ENCODE results near the gene XRCC6. TPM values are rescaled to one million over a fixed set of nuclear protein-coding genes. Genes with fewer than 3 reads are reported as not detected.

The XRCC6 gene
- total RNA-seq, 4 donors from 2014 or later: 141 to 200 (median 178) TPM

GRCh38 chr22:41650229-41650628 lies 29.1 kb downstream of the XRCC6 start:
- 100% methylated on average over 1 of the region's 1 CpG for WGBS, 2 donors
- Histone ChIP-seq H3K4me1 (no peaks in the 10 kb centered on the region), H3K9me3 (no peaks in the 10 kb centered on the region), H3K27ac (no peak overlapping the region), H3K36me3 (peaks cover 7 to 98% (median 36%) of the 10 kb centered on the region in 3 donors), H3K4me3 (no peak overlapping the region), H3K27me3 (no peaks in the 10 kb centered on the region)
- TF ChIP-seq POLR2A (IDR thresholded peaks at IDR 0.05): no peak
- no peak for TF ChIP-seq EP300 (IDR thresholded peaks at IDR 0.05)
- no peak for TF ChIP-seq CTCF (IDR thresholded peaks at IDR 0.05)
- DNase-seq (ENCODE audit: low spot score in 2 of 2): no peak

- DNase-seq (ENCODE audit: low spot score in 2 of 2): no peak
- WGBS, 2 donors: 95 to 97% methylated on average over 11 of the region's 11 CpGs
- H3K4me3 ChIP-seq: no peak overlapping the region
- peaks cover 7 to 98% (median 42%) of the 10 kb centered on the region in 3 donors for H3K36me3 ChIP-seq
- no peaks in the 10 kb centered on the region for H3K4me1 ChIP-seq
- no peak overlapping the region for H3K27ac ChIP-seq
- TF ChIP-seq POLR2A (IDR thresholded peaks at IDR 0.05) (no peak), CTCF (IDR thresholded peaks at IDR 0.05) (no peak), EP300 (IDR thresholded peaks at IDR 0.05) (no peak)
- H3K9me3 ChIP-seq: no peaks in the 10 kb centered on the region
- no peaks in the 10 kb centered on the region for H3K27me3 ChIP-seq
Measured at GRCh38 chr22:41650821-41651220, 29.7 kb downstream of the XRCC6 start.

GRCh38 chr22:41654322-41654721 lies 33.2 kb downstream of the XRCC6 start:
- Histone ChIP-seq H3K9me3 (no peaks in the 10 kb centered on the region), H3K4me1 (no peaks in the 10 kb centered on the region), H3K4me3 (no peak overlapping the region), H3K27ac (no peak overlapping the region), H3K27me3 (no peaks in the 10 kb centered on the region), H3K36me3 (peaks cover 7 to 99% (median 52%) of the 10 kb centered on the region in 3 donors)
- no peak for TF ChIP-seq POLR2A (IDR thresholded peaks at IDR 0.05)
- TF ChIP-seq CTCF (IDR thresholded peaks at IDR 0.05): no peak
- no peak for TF ChIP-seq EP300 (IDR thresholded peaks at IDR 0.05)
- DNase-seq (ENCODE audit: low spot score in 2 of 2): no peak
- WGBS, 2 donors: 90 to 95% methylated on average over 3 of the region's 3 CpGs

GRCh38 chr22:41656556-41656955 lies 35.5 kb downstream of the XRCC6 start:
- H3K4me1 ChIP-seq: no peaks in the 10 kb centered on the region
- no peak overlapping the region for H3K27ac ChIP-seq
- H3K4me3 ChIP-seq: no peak overlapping the region
- H3K27me3 ChIP-seq: no peaks in the 10 kb centered on the region
- H3K9me3 ChIP-seq: no peaks in the 10 kb centered on the region
- DNase-seq (ENCODE audit: low spot score in 2 of 2): no peak
- WGBS, 2 donors: 68 to 73% methylated on average over 5 of the region's 5 CpGs
- peaks cover 7 to 100% (median 66%) of the 10 kb centered on the region in 3 donors for H3K36me3 ChIP-seq
- no peak for TF ChIP-seq CTCF (IDR thresholded peaks at IDR 0.05)

- TF ChIP-seq CTCF (IDR thresholded peaks at IDR 0.05) (no peak), POLR2A (IDR thresholded peaks at IDR 0.05) (no peak), EP300 (IDR thresholded peaks at IDR 0.05) (no peak)
- Histone ChIP-seq H3K27ac (no peak overlapping the region), H3K4me1 (no peaks in the 10 kb centered on the region), H3K4me3 (no peak overlapping the region), H3K36me3 (peaks cover 5 to 100% (median 54%) of the 10 kb centered on the region in 3 donors), H3K27me3 (no peaks in the 10 kb centered on the region), H3K9me3 (no peaks in the 10 kb centered on the region)
- WGBS, 2 donors: 98% methylated on average over 6 of the region's 6 CpGs
- DNase-seq (ENCODE audit: low spot score in 2 of 2): no peak
Measured at GRCh38 chr22:41657709-41658108, 36.6 kb downstream of the XRCC6 start.
